HG03442 (cell line): ENCODE measurements around the gene EHD2.
"Not testable (repeated sequence)": the region's sequence is repeated elsewhere in the genome, so short reads cannot be mapped to it uniquely, and the experiment has no call there.

Source experiments
- ATAC-seq: cut with Tn5 transposase; IDR thresholded peaks from one replicate; pipeline ENCODE4 v1.9.1; 2021; ENCODE audit warnings: mild to moderate bottlenecking, moderate library complexity; ENCODE audit not compliant: unreplicated experiment

EHD2 gene

GRCh38 chr19:47765523-47766358 lies 52.5 kb downstream of the EHD2 start:
- ATAC-seq = no peak

- no peak for ATAC-seq
Measured at GRCh38 chr19:47766359-47766620, 53.1 kb downstream of the EHD2 start.

GRCh38 chr19:47766670-47767069 lies 53.4 kb downstream of the EHD2 start:
- ATAC-seq = no peak

- ATAC-seq = no peak
Measured at GRCh38 chr19:47767349-47767748, 54.1 kb downstream of the EHD2 start.

- ATAC-seq = no peak
Measured at GRCh38 chr19:47768604-47769003, 55.4 kb downstream of the EHD2 start.

GRCh38 chr19:47769534-47769933 lies 56.3 kb downstream of the EHD2 start:
- no peak for ATAC-seq

GRCh38 chr19:47771291-47771690 lies 58.1 kb downstream of the EHD2 start:
- ATAC-seq = not testable (repeated sequence)

GRCh38 chr19:47776568-47776967 lies 63.3 kb downstream of the EHD2 start:
- ATAC-seq = no peak

- not testable (repeated sequence) for ATAC-seq
Measured at GRCh38 chr19:47777245-47778048, 64.2 kb downstream of the EHD2 start.

- peak; percentile 66 for ATAC-seq
Measured at GRCh38 chr19:47778049-47778953, 65.1 kb downstream of the EHD2 start, which contains the start of gene SELENOW. Gene SELENOW, plus strand, starts transcription at chr19:47778703. Its CDS starts 83 bp downstream, at chr19:47778786.

GRCh38 chr19:47778954-47779351 lies 65.7 kb downstream of the EHD2 start:
- no peak for ATAC-seq

- ATAC-seq = no peak
Measured at GRCh38 chr19:47779524-47780214, 66.4 kb downstream of the EHD2 start.

- ATAC-seq = no peak
Measured at GRCh38 chr19:47780215-47780551, 67.0 kb downstream of the EHD2 start.

- ATAC-seq = no peak
Measured at GRCh38 chr19:47781590-47782262, 68.5 kb downstream of the EHD2 start.

- no peak for ATAC-seq
Measured at GRCh38 chr19:47786566-47786965, 73.3 kb downstream of the EHD2 start.

- ATAC-seq = not testable (repeated sequence)
Measured at GRCh38 chr19:47787307-47787706, 74.1 kb downstream of the EHD2 start.

- ATAC-seq = not testable (repeated sequence)
Measured at GRCh38 chr19:47789811-47790210, 76.6 kb downstream of the EHD2 start.

- no peak for ATAC-seq
Measured at GRCh38 chr19:47790398-47790814, 77.2 kb downstream of the EHD2 start.

- no peak for ATAC-seq
Measured at GRCh38 chr19:47792616-47793015, 79.4 kb downstream of the EHD2 start.
